NB4 (cell line): Measurements from ENCODE around the gene SNAP25.

Experiments
- DNase-seq: peaks from one replicate; pipeline ENCODE4 v3.0.0; 2010; ENCODE audit warnings: low read depth
- H3K4me3 ChIP-seq: one replicate; pipeline ENCODE4 v1.5.1; 2011; ENCODE audit warnings: mild to moderate bottlenecking, low read depth, low read length, moderate library complexity
- MYC ChIP-seq: IDR thresholded peaks from 2 replicates; pipeline ENCODE4 v1.6.1; 2011; ENCODE audit warnings: low read depth, low read length
- POLR2A ChIP-seq: IDR thresholded peaks from 2 replicates; pipeline ENCODE4 v1.6.1; 2011; ENCODE audit warnings: mild to moderate bottlenecking; ENCODE audit not compliant: insufficient read length; ENCODE audit errors: extremely low read depth
- TF ChIP-seq, protein P1 (sequence below): IDR thresholded peaks from 2 replicates; pipeline ENCODE4 v1.6.1; 2011; ENCODE audit warnings: low read depth, low read length
- TF ChIP-seq, protein P2 (sequence below): IDR thresholded peaks from one replicate; pipeline ENCODE4 v1.5.1; 2012; ENCODE audit warnings: low read depth, low read length

The SNAP25 gene

DNA sequence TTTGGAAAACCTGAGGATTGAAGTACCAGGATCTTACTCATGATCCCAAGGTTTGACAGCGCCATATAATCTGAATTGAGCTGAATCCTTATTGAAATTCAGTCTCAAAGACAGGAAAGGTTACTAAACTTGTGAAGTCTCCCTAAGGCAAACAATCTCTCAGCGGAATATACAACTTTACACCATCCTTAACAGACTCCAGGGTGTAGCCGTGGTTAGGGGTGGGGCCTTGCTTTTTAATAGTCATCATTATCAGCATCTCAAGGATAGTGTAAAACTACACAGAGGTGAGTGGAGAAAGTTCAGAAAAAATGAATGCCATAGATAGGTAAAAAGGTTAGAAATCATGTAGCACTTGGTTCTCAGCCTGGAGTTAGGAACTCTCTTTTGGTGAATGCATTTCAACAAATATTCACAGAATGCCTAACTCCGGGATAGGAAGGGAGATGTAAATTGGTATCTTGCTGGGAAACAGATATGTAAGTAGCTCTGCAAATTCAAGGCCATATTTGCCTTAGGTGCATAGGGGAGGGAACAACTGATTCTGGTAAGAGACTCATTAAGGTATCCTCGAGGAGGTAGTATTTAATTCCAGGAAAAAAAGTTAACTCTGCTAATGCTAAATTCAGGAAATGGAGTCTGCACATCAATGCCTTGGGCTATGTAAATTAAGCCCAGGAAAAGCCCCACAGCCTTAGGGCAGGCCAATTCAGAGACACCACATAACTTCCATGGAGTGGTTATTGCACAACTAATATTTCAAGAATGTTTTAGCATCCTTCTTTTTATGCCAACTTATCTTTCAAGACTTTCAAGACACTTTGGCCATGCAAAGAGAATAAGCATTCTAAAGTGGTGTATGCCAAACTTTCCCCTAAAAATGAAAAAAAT, 61.6 kb downstream of the SNAP25 start:
- H3K4me3 ChIP-seq: no peak overlapping the region
- DNase-seq: no peak
- TF ChIP-seq, protein P1, sequence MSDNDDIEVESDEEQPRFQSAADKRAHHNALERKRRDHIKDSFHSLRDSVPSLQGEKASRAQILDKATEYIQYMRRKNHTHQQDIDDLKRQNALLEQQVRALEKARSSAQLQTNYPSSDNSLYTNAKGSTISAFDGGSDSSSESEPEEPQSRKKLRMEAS: no peak
- TF ChIP-seq POLR2A (no peak), MYC (no peak)
- TF ChIP-seq, protein P2, sequence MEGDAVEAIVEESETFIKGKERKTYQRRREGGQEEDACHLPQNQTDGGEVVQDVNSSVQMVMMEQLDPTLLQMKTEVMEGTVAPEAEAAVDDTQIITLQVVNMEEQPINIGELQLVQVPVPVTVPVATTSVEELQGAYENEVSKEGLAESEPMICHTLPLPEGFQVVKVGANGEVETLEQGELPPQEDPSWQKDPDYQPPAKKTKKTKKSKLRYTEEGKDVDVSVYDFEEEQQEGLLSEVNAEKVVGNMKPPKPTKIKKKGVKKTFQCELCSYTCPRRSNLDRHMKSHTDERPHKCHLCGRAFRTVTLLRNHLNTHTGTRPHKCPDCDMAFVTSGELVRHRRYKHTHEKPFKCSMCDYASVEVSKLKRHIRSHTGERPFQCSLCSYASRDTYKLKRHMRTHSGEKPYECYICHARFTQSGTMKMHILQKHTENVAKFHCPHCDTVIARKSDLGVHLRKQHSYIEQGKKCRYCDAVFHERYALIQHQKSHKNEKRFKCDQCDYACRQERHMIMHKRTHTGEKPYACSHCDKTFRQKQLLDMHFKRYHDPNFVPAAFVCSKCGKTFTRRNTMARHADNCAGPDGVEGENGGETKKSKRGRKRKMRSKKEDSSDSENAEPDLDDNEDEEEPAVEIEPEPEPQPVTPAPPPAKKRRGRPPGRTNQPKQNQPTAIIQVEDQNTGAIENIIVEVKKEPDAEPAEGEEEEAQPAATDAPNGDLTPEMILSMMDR: no peak

DNA sequence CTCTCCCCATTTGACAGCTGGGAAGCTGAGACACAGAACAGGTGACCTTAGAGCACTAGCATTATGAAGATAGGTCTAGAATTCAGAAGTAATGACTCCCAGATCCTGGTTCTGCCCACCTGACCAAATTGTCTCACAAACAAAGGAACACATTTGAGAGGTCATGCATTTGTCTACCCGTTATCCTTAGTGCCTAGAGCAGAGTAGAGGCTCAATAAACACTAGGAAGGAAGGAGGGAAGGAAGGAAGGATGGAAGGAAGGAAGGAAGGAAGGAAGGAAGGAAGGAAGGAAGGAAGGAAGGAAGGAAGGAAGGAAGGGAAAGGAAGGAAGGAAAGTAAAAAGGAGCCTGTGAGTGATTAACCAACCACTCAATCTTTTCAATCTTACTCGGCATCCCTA, 63.3 kb downstream of the SNAP25 start:
- TF ChIP-seq, protein P1: no peak
- no peak for TF ChIP-seq POLR2A
- TF ChIP-seq, protein P2: no peak
- TF ChIP-seq MYC: no peak

DNA sequence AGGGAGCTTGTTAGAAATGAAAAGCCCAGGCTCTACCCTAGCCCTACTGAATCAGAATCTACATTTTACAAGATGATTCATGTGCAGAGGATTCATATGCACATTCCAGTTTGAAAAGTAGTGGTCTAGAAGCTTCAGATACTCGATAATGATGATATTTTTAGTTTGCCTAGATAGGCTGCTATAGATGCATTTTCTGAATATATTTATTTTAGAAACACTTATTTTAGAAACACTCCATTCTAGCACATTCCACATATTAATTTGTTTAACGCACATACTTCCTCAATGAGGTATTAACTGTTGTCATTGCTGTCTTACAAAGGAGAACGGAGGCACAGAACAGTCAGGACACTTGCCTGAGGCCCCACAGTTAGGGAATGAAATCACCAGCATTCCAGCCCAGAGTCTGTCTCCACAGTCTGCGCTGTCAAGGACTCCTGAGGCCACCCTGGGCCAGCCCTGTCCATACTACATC, 64.4 kb downstream of the SNAP25 start:
- DNase-seq: no peak

More for the DNA sequence above, 63.3 kb downstream of the SNAP25 start:
- DNase-seq: no peak
- no peak overlapping the region for H3K4me3 ChIP-seq

DNA sequence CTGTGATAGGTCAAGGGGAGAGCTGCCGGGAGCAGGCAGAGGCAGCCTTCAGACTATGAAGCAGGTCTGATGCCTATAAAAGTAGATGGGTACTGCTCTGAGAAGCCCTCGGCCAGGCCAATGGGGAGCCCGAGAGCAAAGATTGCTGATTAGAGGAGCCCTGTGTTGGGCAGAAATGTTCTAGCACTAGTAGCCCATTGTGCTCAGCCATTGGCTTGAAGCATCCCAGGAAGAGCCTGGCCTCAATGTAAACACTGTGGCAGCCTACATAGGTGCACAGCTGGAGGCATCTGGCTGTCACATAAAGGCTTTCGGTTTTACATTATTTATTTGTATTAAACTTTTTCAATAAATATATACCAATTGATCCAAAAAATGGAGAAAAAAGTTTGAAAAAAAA, 67.7 kb downstream of the SNAP25 start:
- TF ChIP-seq MYC (no peak), POLR2A (no peak)
- TF ChIP-seq, protein P1: no peak
- TF ChIP-seq, protein P2: no peak
- no peak for DNase-seq
- H3K4me3 ChIP-seq: no peak overlapping the region

More for the DNA sequence above, 64.4 kb downstream of the SNAP25 start:
- TF ChIP-seq, protein P1: no peak
- TF ChIP-seq, protein P2: no peak
- TF ChIP-seq MYC (no peak), POLR2A (no peak)
- H3K4me3 ChIP-seq: no peak overlapping the region

DNA sequence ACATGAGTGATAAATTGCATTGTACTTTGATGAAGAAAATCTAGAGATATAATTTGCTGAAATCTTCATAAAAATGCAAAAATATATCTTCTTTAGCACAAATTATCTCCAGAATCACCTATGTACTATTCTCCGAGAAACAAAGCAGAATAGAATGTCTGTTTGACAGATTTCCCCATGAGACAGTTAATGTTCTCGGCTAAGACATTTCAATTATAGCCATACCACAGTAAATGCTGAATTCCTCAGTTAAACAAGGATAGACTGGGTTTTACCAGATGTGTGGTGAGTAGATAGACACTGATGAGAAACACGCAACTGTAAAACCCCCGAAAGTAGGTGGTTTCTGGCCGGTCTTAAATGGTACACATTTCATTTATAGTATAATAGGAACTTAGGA, 69.8 kb downstream of the SNAP25 start:
- no peak for TF ChIP-seq MYC
- TF ChIP-seq, protein P2: no peak
- no peak for TF ChIP-seq POLR2A
- H3K4me3 ChIP-seq: no peak overlapping the region
- DNase-seq: no peak
